ENCODE results near the gene SPDEF.

GRCh38 chr6:34531580-34532201, 24.4 kb downstream of the SPDEF start:
- no peak for TF ChIP-seq RARB (CRISPR knock-in tag; IDR thresholded peaks at IDR 0.05)
- no peak for TF ChIP-seq CREB5 (CRISPR knock-in tag; IDR thresholded peaks at IDR 0.05; ENCODE audit: low read depth)
- TF ChIP-seq, protein P1, sequence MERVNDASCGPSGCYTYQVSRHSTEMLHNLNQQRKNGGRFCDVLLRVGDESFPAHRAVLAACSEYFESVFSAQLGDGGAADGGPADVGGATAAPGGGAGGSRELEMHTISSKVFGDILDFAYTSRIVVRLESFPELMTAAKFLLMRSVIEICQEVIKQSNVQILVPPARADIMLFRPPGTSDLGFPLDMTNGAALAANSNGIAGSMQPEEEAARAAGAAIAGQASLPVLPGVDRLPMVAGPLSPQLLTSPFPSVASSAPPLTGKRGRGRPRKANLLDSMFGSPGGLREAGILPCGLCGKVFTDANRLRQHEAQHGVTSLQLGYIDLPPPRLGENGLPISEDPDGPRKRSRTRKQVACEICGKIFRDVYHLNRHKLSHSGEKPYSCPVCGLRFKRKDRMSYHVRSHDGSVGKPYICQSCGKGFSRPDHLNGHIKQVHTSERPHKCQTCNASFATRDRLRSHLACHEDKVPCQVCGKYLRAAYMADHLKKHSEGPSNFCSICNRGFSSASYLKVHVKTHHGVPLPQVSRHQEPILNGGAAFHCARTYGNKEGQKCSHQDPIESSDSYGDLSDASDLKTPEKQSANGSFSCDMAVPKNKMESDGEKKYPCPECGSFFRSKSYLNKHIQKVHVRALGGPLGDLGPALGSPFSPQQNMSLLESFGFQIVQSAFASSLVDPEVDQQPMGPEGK (CRISPR knock-in tag; IDR thresholded peaks at IDR 0.05; ENCODE audit: borderline replicate concordance) = no peak
- TF ChIP-seq ZC3H10 (CRISPR knock-in tag; IDR thresholded peaks at IDR 0.05) = no peak
- TF ChIP-seq ZNF8 (CRISPR knock-in tag; IDR thresholded peaks at IDR 0.05) = no peak
- no peak for TF ChIP-seq CSDC2 (CRISPR knock-in tag; IDR thresholded peaks at IDR 0.05)
- TF ChIP-seq ZFP3 (CRISPR knock-in tag; IDR thresholded peaks at IDR 0.05) = no peak
- no peak for TF ChIP-seq ZFP30 (CRISPR knock-in tag; IDR thresholded peaks at IDR 0.05)
- no peak for TF ChIP-seq ZNF70 (CRISPR knock-in tag; IDR thresholded peaks at IDR 0.05)
